ENCODE results near the gene SDHA.
A peak's percentile ranks its signal among the peaks of the same experiment; 100 is the strongest.
"Not testable (repeated sequence)": the region's sequence is repeated elsewhere in the genome, so short reads cannot be mapped to it uniquely, and the experiment has no call there.

SDHA gene

GRCh38 chr5:186091-187041 is 31.8 kb upstream of the SDHA start:
- DNase-seq, result no peak

- no peak for DNase-seq
These were observed 31.1 kb upstream of the SDHA start for GRCh38 chr5:187042-187431.

GRCh38 chr5:187617-188451 is 30.3 kb upstream of the SDHA start:
- DNase-seq, result no peak

DNA sequence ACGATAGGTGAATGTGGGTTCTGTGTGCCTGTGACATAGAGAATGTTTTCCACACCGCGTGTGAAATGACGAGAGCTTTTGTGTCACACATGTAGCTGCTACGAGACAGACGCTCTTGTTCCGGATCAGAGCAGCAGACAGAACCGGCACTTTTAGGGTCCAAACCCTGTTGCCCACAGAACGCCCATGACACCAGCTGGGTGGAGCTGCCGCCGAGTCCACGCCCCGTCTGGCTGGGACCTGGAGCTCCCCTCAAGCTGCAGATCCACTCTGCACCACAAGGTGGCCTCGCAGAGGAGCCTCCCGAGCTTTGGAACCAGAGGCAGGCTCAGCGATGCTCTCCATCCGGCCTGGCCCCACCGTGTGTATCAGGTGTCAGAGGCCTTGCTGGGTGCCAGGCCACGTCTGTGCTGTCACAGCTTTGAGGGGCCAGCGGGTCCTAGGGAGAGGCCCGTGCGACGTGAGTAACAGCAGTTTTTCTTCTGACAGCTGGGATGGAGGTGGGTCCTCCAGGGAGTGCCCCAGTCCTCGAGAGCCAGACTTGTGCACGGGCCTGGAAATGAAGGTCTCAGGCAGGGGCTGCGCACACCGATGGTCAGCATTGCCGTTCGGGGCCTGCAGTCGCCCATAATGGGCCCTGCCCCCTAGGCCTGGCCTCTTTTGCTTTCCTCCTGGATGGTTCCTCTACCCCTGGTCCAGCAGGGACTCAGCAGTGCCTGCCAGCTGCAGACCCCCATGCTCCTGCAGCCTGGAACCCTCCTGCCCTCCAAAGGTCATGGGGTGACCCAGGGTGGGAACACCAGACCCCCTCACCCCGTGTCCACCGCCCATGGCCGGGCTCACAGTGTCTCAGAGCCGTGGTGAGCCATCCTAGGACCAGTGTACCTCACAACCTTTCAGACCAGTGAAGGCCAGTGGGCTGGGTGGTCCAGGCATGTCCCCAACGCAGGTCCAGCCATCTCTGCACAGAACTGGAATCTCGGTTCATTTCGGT is 29.3 kb upstream of the SDHA start:
- DNase-seq, result peak; percentile 89

DNA sequence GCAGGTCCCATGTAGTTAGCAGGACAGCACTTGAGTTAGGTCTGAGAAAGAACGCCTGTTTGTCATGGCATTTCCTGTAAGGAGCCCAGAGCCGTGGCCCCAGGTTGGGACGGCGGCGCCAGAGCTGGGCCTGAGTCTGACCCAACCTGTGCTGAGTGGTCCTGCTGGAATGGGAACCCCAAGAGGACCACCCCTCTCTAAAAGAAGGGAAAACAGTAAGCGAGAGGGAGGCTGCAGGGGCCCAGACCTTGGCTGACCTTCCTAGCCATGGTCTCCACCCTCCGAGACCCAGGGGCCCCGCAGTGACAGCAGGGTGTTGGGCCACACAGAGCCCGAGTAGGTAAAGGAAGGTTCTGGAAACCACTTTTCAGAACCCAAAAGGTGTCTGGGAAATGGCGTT is 28.6 kb upstream of the SDHA start:
- no peak for DNase-seq

GRCh38 chr5:189976-190365 is 28.1 kb upstream of the SDHA start:
- DNase-seq, result no peak

DNA sequence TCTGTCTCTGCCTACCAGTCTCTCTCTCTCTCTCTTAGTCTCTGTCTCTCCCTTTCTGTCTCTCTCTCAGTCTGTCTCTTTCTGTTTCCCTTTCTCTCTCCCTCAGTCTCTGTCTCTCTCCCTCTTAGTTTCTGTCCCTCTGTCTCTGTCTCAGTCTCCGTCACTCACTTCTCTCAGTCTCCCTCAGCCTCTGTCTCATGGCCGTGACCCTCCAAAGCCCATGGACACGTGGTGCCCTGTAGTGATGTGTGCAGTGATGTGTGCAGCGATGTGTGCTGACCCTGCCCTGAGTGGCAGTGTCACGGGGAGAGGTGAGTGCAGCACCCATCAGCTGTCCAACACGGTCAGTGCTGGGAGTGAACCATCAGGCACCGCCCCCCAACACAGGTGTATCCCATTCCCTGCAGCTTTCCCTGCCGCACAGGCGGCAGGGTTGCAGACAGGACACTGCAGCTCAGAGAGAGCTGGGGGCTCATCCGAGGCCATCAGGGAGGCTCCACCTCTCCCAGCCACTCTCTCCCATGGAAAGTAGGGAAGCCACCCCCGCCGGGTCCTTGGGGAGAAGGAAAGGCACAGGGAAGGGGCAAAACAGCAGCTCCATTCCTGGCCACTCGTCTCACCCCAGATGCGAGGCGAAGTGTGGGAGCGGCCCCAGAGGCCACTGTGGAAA is 27.6 kb upstream of the SDHA start:
- no peak for DNase-seq

DNA sequence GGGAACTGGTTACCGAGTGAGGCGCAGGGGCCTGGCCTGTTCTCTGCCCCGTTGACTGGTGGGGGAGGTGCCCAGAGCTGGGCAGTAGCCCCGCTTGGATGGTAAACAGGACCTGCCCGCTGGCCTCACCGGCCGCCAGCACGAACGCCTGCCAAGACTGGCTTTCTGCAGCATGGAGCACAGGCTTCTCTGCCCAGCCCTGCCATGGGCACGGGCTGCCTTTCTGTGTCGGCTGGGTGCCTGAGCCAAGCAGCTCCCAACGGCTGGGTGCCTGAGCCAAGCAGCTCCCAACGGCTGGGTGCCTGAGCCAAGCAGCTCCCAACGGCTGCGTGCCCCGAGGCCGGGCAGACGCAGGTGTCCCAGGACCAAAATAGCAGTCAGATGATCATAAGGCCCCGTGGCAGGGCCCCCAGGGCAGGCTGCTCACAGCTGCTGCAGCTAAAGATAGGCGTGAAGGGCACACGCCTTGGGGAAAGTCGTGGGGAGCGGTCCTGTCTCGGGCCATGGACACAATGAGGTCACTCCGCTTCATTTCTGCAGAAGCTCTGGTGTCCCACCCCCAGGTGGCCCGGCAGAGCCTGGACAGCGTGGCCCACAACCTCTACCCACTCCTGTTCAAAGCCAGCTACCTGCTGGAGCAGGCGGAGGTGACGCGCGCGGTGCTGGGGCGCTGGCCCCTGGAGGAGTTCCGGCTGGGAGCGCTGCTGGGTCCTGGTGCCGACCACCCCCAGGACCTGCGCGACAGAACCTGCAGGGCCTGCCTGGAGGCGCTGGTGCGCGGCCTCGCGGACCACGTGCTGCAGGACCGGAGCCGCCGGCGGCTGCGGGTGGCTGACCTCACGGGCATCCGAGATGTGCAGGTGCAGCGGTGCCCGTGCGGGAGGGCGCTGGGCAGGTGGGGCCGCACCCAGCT is 26.8 kb upstream of the SDHA start, which contains the start of gene LRRC14B:
LRRC14B (plus strand) TSS at position 460 of the 913 bp plus-strand sequence; CDS start at position 504, 44 bp downstream.
- no peak for DNase-seq

- DNase-seq, result no peak
These were observed 26.0 kb upstream of the SDHA start for GRCh38 chr5:191949-192690.

DNA sequence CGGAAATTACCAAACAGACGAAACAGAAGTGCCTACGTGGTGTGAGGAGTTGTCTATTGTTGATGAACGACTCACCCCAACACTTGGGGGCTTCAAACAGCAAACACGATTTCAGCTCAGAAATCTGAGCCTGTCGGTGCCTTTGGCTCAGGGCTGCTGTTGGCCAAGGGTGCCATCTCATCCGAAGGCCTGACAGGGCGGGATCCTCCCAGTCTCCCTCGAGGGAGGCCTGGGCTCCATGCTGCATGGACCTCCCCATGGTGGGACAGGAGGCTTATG is 25.5 kb upstream of the SDHA start:
- no peak for DNase-seq

- no peak for DNase-seq
These were observed 24.9 kb upstream of the SDHA start for GRCh38 chr5:192970-193831.

GRCh38 chr5:194102-194501 is 24.0 kb upstream of the SDHA start:
- DNase-seq, result no peak

DNA sequence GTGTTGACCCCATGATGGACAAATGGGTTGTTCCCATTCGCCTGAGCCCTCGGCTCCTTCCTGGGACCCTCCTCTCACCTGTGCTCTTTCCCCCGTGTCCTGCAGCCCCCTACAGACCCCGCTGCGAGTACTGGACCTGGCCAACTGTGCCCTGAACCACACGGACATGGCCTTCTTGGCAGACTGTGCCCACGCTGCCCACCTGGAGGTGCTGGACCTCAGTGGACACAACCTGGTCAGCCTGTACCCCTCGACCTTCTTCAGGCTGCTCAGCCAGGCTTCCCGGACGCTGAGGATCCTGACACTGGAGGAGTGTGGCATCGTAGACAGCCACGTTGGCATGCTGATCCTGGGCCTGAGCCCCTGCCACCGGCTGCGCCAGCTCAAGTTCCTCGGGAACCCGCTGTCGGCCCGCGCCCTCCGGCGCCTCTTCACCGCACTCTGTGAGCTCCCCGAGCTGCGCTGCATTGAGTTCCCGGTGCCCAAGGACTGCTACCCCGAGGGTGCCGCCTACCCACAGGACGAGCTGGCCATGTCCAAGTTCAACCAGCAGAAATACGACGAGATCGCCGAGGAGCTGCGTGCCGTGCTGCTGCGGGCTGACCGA is 23.4 kb upstream of the SDHA start:
- no peak for DNase-seq

- DNase-seq, result no peak
These were observed 22.5 kb upstream of the SDHA start for GRCh38 chr5:195401-196160.

- DNase-seq, result no peak
These were observed 21.8 kb upstream of the SDHA start for GRCh38 chr5:196350-196749.

GRCh38 chr5:197031-197430 is 21.1 kb upstream of the SDHA start:
- not testable (repeated sequence) for DNase-seq

DNA sequence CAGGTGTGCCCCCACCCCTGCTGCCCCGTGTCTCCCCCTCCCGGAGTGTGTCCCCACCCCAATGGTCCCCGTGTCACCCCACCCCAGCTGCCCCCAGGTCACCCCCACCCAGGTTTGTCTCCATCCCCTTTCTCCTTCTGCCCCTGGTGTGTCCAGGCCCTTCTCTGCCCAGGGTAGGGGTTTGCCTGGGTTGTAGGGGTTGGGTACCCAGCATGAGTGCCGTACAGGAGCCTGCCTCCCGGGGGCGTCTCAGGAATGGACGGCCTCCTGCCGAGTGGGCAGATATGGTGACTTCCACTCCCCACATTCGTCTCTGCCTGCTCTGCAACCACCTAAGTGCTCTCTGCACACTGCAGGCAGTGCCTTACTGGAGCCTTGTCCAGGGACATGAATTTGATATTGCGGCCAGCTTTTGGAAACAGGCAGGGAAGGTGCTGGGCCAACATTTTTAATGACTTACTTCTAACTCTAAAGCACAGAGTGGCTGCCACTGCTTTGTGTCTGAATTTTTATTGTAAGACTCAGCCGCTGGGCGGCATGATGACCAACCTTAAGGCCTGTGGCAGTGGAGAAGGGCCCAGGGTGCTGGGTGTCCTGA is 20.1 kb upstream of the SDHA start:
- no peak for DNase-seq
